Endothelial cell of umbilical vein (primary cell): ENCODE data around the gene IQCC. TPM values are rescaled to one million over a fixed set of nuclear protein-coding genes. Genes with fewer than 3 reads are reported as not detected.
A peak's percentile ranks its signal among the peaks of the same experiment; 100 is the strongest.

ENCODE experiments used
- BruUV-seq: library from RNA; stranded (reverse); fragments of 400-500 nt; replicated peaks from 2 replicates; lab custom pipeline; 2021; lab: Mats Ljungman, UMichigan
- CTCF ChIA-PET: fragments of 300-600, 350-600 bp; sonication (Branson Sonifier 250); formaldehyde crosslinking; loops from one replicate; lab custom pipeline; 2021; ENCODE audit warnings: antibody characterized with exemption, inconsistent platforms; lab: Charles Lee
- POLR2A ChIA-PET: fragments of 300-600, 350-600 bp; sonication (Branson Sonifier 250); formaldehyde crosslinking; loops from one replicate; lab custom pipeline; 2021; ENCODE audit warnings: antibody characterized with exemption, inconsistent platforms; lab: Charles Lee
- DNase-seq: peaks from one replicate; pipeline ENCODE4 v3.0.0-alpha.2; 2011; ENCODE audit warnings: low read depth, low spot score
- FAIRE-seq: peaks from 2 replicates; lab custom pipeline; 2011; peaks lifted over from hg19 to GRCh38; lab: Jason Lieb, UNC
- H2AFZ ChIP-seq: 2 replicates; pipeline ENCODE4 v1.6.0; 2012; ENCODE audit warnings: low read depth, low read length, control low read depth, inconsistent platforms
- H3K27ac ChIP-seq: 2 replicates; pipeline ENCODE4 v1.5.1; 2011; ENCODE audit warnings: low read depth, mild to moderate bottlenecking, control low read depth, low read length, moderate library complexity; ENCODE audit not compliant: insufficient read depth
- H3K27me3 ChIP-seq, 2 experiments: 2 replicates each; pipeline versions ENCODE4 v1.6.0 to v1.6.1; 2011; ENCODE audit warnings: low read length in 2 of 2, mixed read lengths in 1 of 2; ENCODE audit not compliant: control insufficient read depth in 2 of 2, insufficient read depth in 2 of 2
- H3K36me3 ChIP-seq, 2 experiments: 2 replicates in 1 of 2; 3 replicates in 1 of 2; pipeline ENCODE4 v1.5.1; 2011; ENCODE audit warnings: low read length in 2 of 2, mild to moderate bottlenecking in 1 of 2, moderate library complexity in 1 of 2; ENCODE audit not compliant: control insufficient read depth in 2 of 2, insufficient read depth in 2 of 2; ENCODE audit errors: extremely low read depth in 1 of 2
- H3K4me1 ChIP-seq: 3 replicates; pipeline ENCODE4 v1.5.1; 2011; ENCODE audit warnings: mild to moderate bottlenecking, low read length; ENCODE audit not compliant: control insufficient read depth, insufficient read depth; ENCODE audit errors: extremely low read depth
- H3K4me2 ChIP-seq: 2 replicates; pipeline ENCODE4 v1.6.1; 2011; ENCODE audit warnings: low read length, control low read depth, mixed read lengths; ENCODE audit not compliant: insufficient read depth
- H3K4me3 ChIP-seq, 3 experiments: fragments of 200-600 bp in 1 of 3; sonication (generic), shearing (Covaris generic) in 1 of 3; replicated peaks in 1 of 3; 2 replicates each; pipeline ENCODE4 v1.5.1; 2011 to 2016; ENCODE audit warnings: control low read depth in 3 of 3, low read length in 3 of 3, mild to moderate bottlenecking in 2 of 3, inconsistent platforms in 1 of 3, low read depth in 1 of 3, moderate library complexity in 1 of 3; ENCODE audit not compliant: insufficient read depth in 1 of 3
- H3K79me2 ChIP-seq: 2 replicates; pipeline ENCODE4 v1.6.0; 2012; ENCODE audit warnings: low read length, inconsistent platforms; ENCODE audit not compliant: control insufficient read depth, insufficient read depth
- H3K9ac ChIP-seq: replicated peaks from 2 replicates; pipeline ENCODE3; 2011; ENCODE audit warnings: low read length, control low read depth; ENCODE audit not compliant: insufficient read depth; ENCODE audit errors: extremely low read depth
- H3K9me1 ChIP-seq: replicated peaks from 3 replicates; pipeline ENCODE4 v1.6.0; 2011; ENCODE audit warnings: mild to moderate bottlenecking, low read length; ENCODE audit not compliant: control insufficient read depth, insufficient read depth; ENCODE audit errors: extremely low read depth
- H3K9me3 ChIP-seq: replicated peaks from 2 replicates; pipeline ENCODE4 v1.5.1; 2012; ENCODE audit warnings: low read length, inconsistent platforms; ENCODE audit not compliant: control insufficient read depth, insufficient read depth
- H4K20me1 ChIP-seq: replicated peaks from 2 replicates; pipeline ENCODE3; 2011; ENCODE audit warnings: mild to moderate bottlenecking, low read length; ENCODE audit not compliant: control insufficient read depth, insufficient read depth; ENCODE audit errors: extremely low read depth
- CTCF ChIP-seq, 2 donors: IDR thresholded peaks; 1 replicate in 1 of 2; 2 replicates in 1 of 2; pipeline ENCODE4 v1.5.1; 2011; ENCODE audit warnings: low read length in 2 of 2, mild to moderate bottlenecking in 2 of 2, moderate library complexity in 2 of 2, control low read depth in 1 of 2, inconsistent platforms in 1 of 2, low read depth in 1 of 2; ENCODE audit not compliant: insufficient read depth in 1 of 2; ENCODE audit errors: extremely low read depth in 1 of 2
- FOS ChIP-seq: IDR thresholded peaks from 2 replicates; pipeline ENCODE4 v1.6.1; 2011; ENCODE audit warnings: mild to moderate bottlenecking, low read length, moderate library complexity, borderline replicate concordance; ENCODE audit not compliant: insufficient read depth
- GATA2 ChIP-seq: IDR thresholded peaks from 2 replicates; pipeline ENCODE4 v1.7.0; 2011; ENCODE audit warnings: low read depth, mild to moderate bottlenecking, moderate library complexity, mixed read lengths, low read length; ENCODE audit not compliant: insufficient read length, insufficient read depth
- MAX ChIP-seq: IDR thresholded peaks from 2 replicates; pipeline ENCODE4 v1.6.1; 2011; ENCODE audit not compliant: insufficient read depth, insufficient read length
- POLR2AphosphoS5 ChIP-seq: IDR thresholded peaks from 2 replicates; pipeline ENCODE4 v1.6.1; 2012; ENCODE audit warnings: low read depth, mild to moderate bottlenecking, control low read depth, low read length, moderate library complexity; ENCODE audit not compliant: insufficient read depth
- dilution Hi-C: fragments of 300-500 bp; cut with MboI; formaldehyde crosslinking; loops from one replicate; pipeline ENCODE4 v1.15.0; 2019; ENCODE audit warnings: low sequenced_read_pairs; ENCODE audit not compliant: extremely low pct_ligation_motif_present
- intact Hi-C: fragments of 100-400 bp; cut with micrococcal nuclease; formaldehyde crosslinking; loops from one replicate; pipeline ENCODE4 v1.10.0; 2022
- polyA plus RNA-seq, 4 experiments: library from polyadenylated mRNA; depleted of rRNA in 3 of 4; stranded (reverse) in 3 of 4; unstranded in 1 of 4; fragments of >200 nt; gene quantifications; 2 replicates each; pipeline versions ENCODE4 v1.2.1 to v1.2.3, GENCODE V29; 2011 to 2012; ENCODE audit warnings: missing spikeins in 1 of 4
- total RNA-seq: library from RNA; stranded (reverse); gene quantifications from 2 replicates; pipeline ENCODE4 v1.2.3, GENCODE V29; 2021

The IQCC gene
- total and polyA plus RNA-seq, 2 donors (not counting 3 experiments of a cell fraction or from before 2014, with no cell fraction given), result 1.1 to 1.8 TPM

- intact Hi-C loops, result no loop called here
- BruUV-seq, result no TSS peak
- peak overlapping the region; percentile 96 for H2AFZ ChIP-seq
- H3K9me1 ChIP-seq, result no peaks in the 10 kb centered on the region
- TF ChIP-seq MAX (no peak), CTCF (IDR thresholded peaks at IDR 0.05; ENCODE audit: extremely low read depth in 1 of 2, insufficient read depth in 1 of 2, low read depth in 1 of 2, low read length in 2 of 2) (no peak), GATA2 (no peak), POLR2AphosphoS5 (no peak), FOS (no peak)
- H4K20me1 ChIP-seq, result no peaks in the 10 kb centered on the region
- H3K27ac ChIP-seq, result no peak overlapping the region
- peak overlapping the region; percentile 83 for H3K9ac ChIP-seq
- no peaks in the 10 kb centered on the region for H3K36me3 ChIP-seq
- no peaks in the 10 kb centered on the region for H3K27me3 ChIP-seq
- ChIA-PET POLR2A (interaction anchor here (1.1 to 1.7 kb wide), 2 partner anchors 131 to 190 kb away, joined by 3 to 4 read pairs; partner anchors contain the start of gene MARCKSL1), CTCF (interaction anchor here (1.2 to 3.4 kb wide), 2 partner anchors 11 to 111 kb away, joined by 5 to 25 read pairs; no protein-coding TSS in a partner anchor)
- peak overlapping the region; percentile 85 for H3K4me2 ChIP-seq
- FAIRE-seq (no peak), DNase-seq (no peak)
- dilution Hi-C loops, result no loop called here
- H3K4me1 ChIP-seq, result peaks cover 27% of the 10 kb centered on the region
- H3K79me2 ChIP-seq, result no peaks in the 10 kb centered on the region
- peak overlapping the region; percentile 53 to 68 (median 68) for H3K4me3 ChIP-seq
- H3K9me3 ChIP-seq, result no peaks in the 10 kb centered on the region
Observed at GRCh38 chr1:32204943-32205361, 519 bp upstream of the IQCC start.
